ENCODE data around the gene PICALM. TPM values are rescaled to one million over a fixed set of nuclear protein-coding genes. Genes with fewer than 3 reads are reported as not detected.
A peak's percentile ranks its signal among the peaks of the same experiment; 100 is the strongest.
"Not testable (repeated sequence)": the region's sequence is repeated elsewhere in the genome, so short reads cannot be mapped to it uniquely, and the experiment has no call there.

Gene PICALM
- total RNA-seq, 2 donors from 2014 or later: 166 to 286 TPM

DNA sequence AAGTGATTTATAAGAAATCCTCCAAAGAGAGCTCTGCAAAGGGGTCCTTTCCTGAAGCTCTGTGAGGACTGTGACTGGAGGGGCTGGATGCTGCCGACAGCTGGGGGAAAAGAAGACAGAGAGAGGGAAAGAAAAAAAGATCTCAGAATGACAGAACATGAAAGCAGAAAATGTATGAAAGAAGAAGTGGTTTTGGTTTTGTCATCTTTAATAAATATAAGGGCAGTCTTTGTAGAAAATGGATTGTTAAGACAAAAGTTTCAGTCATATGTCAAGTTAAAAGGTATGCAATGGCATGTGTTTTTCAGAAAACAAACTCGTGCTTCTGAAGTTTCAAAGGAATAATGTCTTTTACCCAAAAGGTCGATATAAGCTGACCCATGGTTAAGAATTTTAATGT is 108.2 kb downstream of the PICALM start:
- Histone ChIP-seq H3K9me3 (no peaks in the 10 kb centered on the region), H3K36me3 (peaks cover 96% of the 10 kb centered on the region), H3K4me1 (peaks cover 0 to 36% of the 10 kb centered on the region in 2 donors), H3K4me3 (no peak overlapping the region), H3K27ac (peak overlapping the region in 1 of 2 donors; percentile 6), H3K27me3 (no peaks in the 10 kb centered on the region)
- TF ChIP-seq, protein P1, sequence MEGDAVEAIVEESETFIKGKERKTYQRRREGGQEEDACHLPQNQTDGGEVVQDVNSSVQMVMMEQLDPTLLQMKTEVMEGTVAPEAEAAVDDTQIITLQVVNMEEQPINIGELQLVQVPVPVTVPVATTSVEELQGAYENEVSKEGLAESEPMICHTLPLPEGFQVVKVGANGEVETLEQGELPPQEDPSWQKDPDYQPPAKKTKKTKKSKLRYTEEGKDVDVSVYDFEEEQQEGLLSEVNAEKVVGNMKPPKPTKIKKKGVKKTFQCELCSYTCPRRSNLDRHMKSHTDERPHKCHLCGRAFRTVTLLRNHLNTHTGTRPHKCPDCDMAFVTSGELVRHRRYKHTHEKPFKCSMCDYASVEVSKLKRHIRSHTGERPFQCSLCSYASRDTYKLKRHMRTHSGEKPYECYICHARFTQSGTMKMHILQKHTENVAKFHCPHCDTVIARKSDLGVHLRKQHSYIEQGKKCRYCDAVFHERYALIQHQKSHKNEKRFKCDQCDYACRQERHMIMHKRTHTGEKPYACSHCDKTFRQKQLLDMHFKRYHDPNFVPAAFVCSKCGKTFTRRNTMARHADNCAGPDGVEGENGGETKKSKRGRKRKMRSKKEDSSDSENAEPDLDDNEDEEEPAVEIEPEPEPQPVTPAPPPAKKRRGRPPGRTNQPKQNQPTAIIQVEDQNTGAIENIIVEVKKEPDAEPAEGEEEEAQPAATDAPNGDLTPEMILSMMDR (IDR thresholded peaks at IDR 0.05): no peak
- no peak for DNase-seq (ENCODE audit: low spot score)

DNA sequence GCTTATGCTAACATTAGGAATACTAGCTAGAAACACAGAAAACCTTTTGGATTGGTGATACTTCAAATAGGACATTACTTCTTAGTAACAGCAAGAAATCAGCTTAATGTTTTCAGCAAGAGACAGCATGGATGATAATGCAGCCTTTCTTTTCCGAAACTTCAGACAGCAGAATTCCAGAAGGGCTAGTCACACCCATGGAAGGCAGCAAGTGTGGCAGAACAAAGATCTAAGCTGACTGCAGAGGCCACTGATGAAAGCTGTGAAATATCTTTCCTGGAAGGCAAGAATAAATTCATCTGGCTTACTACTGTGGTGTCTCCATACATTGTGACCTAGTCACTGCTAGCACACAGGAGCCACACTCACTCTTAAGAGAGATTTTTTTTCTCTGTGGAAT is 113.4 kb downstream of the PICALM start:
- Histone ChIP-seq H3K4me1 (peaks cover 0 to 28% of the 10 kb centered on the region in 2 donors), H3K4me3 (no peak overlapping the region), H3K27ac (peak overlapping the region; percentile 39 to 56), H3K9me3 (no peaks in the 10 kb centered on the region), H3K27me3 (no peaks in the 10 kb centered on the region), H3K36me3 (peaks cover 47% of the 10 kb centered on the region)
- DNase-seq (ENCODE audit: low spot score): no peak
- TF ChIP-seq, protein P1 (IDR thresholded peaks at IDR 0.05): no peak

DNA sequence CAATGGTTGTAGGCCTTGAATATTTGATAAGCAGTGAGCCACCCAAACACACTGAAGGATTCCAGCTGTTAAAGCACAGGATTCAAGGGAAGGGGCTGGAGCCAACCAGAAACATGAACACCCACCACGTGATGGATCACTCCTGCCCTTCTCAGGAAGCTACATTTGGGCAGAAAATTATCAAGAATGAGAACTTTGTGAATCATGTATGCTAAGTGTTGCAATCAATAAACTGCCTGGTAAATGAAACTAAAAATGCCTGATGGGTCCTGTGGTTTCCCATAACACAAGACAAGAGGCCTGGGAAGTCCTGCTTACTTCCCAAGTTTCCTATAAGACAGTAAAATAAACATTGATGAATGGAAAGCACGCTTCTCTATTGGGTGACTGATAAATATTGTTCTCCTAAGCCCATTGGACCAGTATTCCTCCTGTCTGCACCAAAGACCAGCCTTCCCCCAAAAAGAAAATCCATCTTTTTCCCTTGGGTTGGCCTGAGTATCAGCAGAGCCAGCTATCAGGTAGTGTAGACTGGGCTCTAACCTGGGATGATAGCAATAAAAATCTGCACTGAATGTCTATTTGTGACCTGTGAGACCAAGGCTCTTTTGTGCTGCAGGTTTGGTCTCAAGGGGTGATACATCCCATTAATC is 115.3 kb downstream of the PICALM start:
- TF ChIP-seq, protein P1 (IDR thresholded peaks at IDR 0.05): no peak

DNA sequence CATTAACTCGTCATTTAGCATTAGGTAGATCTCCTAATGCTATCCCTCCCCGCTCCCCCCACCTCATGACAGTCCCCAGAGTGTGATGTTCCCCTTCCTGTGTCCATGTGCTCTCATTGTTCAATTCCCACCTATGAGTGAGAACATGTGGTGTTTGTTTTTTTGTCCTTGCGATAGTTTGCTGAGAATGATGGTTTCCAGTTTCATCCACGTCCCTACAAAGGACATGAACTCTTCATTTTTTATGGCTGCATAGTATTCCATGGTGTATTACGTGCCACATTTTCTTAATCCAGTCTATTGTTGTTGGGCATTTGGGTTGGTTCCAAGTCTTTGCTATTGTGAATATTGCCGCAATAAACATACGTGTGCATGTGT is 116.8 kb downstream of the PICALM start:
- not testable (repeated sequence) for H3K9me3 ChIP-seq; H3K27ac ChIP-seq; DNase-seq (ENCODE audit: low spot score); H3K4me3 ChIP-seq; H3K27me3 ChIP-seq
- H3K4me1 ChIP-seq: peaks cover 0 to 45% of the 10 kb centered on the region in 2 donors
- H3K36me3 ChIP-seq: peaks cover 14% of the 10 kb centered on the region

More for the DNA sequence above, 115.3 kb downstream of the PICALM start:
- H3K27ac ChIP-seq: no peak overlapping the region
- H3K4me3 ChIP-seq: no peak overlapping the region
- H3K9me3 ChIP-seq: no peaks in the 10 kb centered on the region
- peaks cover 29% of the 10 kb centered on the region for H3K36me3 ChIP-seq
- H3K27me3 ChIP-seq: no peaks in the 10 kb centered on the region
- DNase-seq (ENCODE audit: low spot score): no peak
- peaks cover 0 to 30% of the 10 kb centered on the region in 2 donors for H3K4me1 ChIP-seq

DNA sequence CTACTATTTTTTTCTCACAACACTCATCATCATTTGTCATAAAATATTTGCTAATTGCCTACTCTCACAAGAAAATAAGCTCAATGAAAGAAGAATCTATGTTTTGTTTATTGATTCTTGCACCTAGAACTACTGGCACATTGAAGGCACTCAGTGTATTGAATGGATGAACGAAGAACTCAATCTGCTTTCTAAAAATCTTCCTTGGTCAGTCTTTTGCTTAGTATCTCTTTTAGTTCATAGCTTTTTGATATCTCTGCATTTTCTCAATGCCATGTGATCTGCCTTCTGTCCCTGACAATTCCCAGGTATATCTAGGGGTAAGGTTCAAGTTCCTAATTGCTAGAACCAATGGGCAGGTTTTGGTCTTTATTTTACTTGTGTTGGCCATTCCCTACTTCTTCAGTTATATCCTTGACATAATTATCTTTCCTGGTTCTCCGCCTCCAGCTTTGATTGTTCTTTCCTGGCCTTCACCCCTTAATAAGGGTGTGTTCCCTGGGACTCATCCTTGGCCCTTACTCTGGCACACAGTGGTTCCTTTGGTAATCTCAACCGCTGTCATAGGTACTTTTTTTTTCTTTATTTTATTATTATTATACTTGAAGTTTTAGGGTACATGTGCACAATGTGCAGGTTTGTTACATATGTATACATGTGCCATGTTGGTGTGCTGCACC is 117.3 kb downstream of the PICALM start:
- Histone ChIP-seq H3K9me3 (no peaks in the 10 kb centered on the region), H3K36me3 (peaks cover 10% of the 10 kb centered on the region), H3K27ac (no peak overlapping the region), H3K27me3 (no peaks in the 10 kb centered on the region), H3K4me1 (peaks cover 0 to 47% of the 10 kb centered on the region in 2 donors), H3K4me3 (no peak overlapping the region)
- no peak for DNase-seq (ENCODE audit: low spot score)
- TF ChIP-seq, protein P1 (IDR thresholded peaks at IDR 0.05): no peak

DNA sequence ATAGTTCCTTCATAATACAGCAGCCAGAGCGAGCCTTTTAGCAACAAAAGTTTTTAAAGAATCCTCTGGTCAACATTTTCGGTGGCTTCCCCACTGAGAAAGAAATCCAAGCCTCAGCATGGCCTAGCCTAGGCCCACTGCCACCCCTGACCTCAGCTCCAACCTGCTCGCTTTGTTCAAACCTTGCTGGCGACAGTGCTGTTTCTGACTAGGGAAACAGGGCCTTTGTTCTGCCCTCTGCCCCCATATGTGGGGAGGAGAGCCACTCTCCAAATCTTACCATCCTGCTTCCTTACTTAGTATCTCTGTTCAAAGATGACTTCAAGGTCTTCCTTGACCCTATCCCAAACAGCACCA is 117.9 kb downstream of the PICALM start:
- Histone ChIP-seq H3K27ac (no peak overlapping the region), H3K4me1 (peaks cover 0 to 47% of the 10 kb centered on the region in 2 donors), H3K36me3 (peaks cover 5% of the 10 kb centered on the region), H3K27me3 (no peaks in the 10 kb centered on the region), H3K4me3 (no peak overlapping the region), H3K9me3 (no peaks in the 10 kb centered on the region)
- no peak for DNase-seq (ENCODE audit: low spot score)
- TF ChIP-seq, protein P1 (IDR thresholded peaks at IDR 0.05): no peak

Measured in right atrium auricular region (tissue), 2 donors.